ENCODE measurements around the gene FBXO41. TPM values are rescaled to one million over a fixed set of nuclear protein-coding genes. Genes with fewer than 3 reads are reported as not detected.

The FBXO41 gene
- total and polyA plus RNA-seq, 9 of the 15 experiments (the other 6 are each of a cell fraction or from before 2014, with no cell fraction given): 0.21 to 8.2 (median 3.5) TPM

DNA sequence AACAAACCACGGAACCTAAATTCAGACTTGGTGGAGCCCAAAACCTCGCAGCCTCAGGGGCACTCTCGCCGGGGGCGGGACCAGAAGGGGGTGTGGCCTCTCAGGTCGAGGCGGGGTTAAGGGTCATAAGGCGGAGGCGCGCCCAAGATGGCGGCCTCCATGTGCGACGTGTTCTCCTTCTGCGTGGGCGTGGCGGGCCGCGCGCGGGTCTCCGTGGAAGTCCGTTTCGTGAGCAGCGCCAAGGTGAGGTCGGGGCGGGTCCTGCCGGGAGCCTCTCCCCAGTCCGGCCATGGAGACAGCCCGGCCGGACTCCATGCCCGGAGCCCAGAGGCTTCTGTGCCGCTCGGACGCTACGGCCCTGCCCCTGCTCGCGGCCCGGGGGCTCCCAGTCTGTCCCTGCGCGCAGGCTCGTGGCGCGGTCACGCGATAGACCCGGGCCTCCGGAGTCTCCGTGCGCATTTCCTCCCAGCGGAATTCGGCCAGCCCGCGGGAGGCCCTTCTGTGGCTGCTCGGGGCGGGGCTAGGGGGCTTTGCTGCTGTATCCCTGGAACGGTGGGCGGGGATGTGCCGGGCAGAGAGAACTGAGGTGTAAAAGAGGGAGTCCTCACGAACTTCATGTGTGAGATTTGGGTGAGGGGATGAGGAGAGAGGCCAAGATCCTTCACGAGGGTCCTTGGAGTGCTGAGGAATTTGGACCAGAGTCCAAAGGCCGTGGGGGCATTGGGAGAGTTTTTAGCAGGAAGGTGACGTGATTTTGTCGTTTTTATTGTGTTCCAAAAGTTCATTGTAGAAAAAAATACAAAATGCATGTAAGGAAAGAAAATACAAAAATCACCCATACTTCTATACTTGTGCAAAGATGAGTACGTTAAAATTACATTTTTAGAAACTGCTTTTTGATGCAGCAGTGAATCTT lies 69.9 kb downstream of the FBXO41 start, which contains the start of gene SMYD5 (continued):
- TF ChIP-seq, protein P1, sequence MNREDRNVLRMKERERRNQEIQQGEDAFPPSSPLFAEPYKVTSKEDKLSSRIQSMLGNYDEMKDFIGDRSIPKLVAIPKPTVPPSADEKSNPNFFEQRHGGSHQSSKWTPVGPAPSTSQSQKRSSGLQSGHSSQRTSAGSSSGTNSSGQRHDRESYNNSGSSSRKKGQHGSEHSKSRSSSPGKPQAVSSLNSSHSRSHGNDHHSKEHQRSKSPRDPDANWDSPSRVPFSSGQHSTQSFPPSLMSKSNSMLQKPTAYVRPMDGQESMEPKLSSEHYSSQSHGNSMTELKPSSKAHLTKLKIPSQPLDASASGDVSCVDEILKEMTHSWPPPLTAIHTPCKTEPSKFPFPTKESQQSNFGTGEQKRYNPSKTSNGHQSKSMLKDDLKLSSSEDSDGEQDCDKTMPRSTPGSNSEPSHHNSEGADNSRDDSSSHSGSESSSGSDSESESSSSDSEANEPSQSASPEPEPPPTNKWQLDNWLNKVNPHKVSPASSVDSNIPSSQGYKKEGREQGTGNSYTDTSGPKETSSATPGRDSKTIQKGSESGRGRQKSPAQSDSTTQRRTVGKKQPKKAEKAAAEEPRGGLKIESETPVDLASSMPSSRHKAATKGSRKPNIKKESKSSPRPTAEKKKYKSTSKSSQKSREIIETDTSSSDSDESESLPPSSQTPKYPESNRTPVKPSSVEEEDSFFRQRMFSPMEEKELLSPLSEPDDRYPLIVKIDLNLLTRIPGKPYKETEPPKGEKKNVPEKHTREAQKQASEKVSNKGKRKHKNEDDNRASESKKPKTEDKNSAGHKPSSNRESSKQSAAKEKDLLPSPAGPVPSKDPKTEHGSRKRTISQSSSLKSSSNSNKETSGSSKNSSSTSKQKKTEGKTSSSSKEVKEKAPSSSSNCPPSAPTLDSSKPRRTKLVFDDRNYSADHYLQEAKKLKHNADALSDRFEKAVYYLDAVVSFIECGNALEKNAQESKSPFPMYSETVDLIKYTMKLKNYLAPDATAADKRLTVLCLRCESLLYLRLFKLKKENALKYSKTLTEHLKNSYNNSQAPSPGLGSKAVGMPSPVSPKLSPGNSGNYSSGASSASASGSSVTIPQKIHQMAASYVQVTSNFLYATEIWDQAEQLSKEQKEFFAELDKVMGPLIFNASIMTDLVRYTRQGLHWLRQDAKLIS (CRISPR knock-in tag; IDR thresholded peaks at IDR 0.05): 0 out of 2 replicates have a peak, but pooled peaks have one; percentile 13
- TF ChIP-seq SIX5 (IDR thresholded peaks at IDR 0.05; ENCODE audit: borderline replicate concordance in 1 of 2, insufficient read depth in 1 of 2, low read depth in 1 of 2, low read length in 2 of 2) (peak in 1 of 2 experiments; percentile 20; a peak in 1 of 4 replicates), TBL1XR1 (IDR thresholded peaks at IDR 0.05; ENCODE audit: low read length in 2 of 2) (no peak), SRSF3 (IDR thresholded peaks at IDR 0.05; ENCODE audit: insufficient read depth, low read length) (no peak), MAZ (CRISPR knock-in tag; conservative IDR thresholded peaks at IDR 0.05 in 1 of 2, IDR thresholded peaks at IDR 0.05 in 1 of 2) (peak in 1 of 2 experiments; percentile 65; a peak in 3 of 4 replicates), ZNF318 (IDR thresholded peaks at IDR 0.05; ENCODE audit: borderline replicate concordance in 1 of 2, low read depth in 1 of 2) (no peak), SP2 (IDR thresholded peaks at IDR 0.05; ENCODE audit: extremely low read depth, low read depth, low read length, poor library complexity, severe bottlenecking) (no peak), TAF1 (IDR thresholded peaks at IDR 0.05; ENCODE audit: control insufficient read depth, extremely low read depth, insufficient read depth, low read length, severe bottlenecking) (peak; percentile 72), GABPB2 (CRISPR knock-in tag; conservative IDR thresholded peaks at IDR 0.05) (no peak), POU5F1 (IDR thresholded peaks at IDR 0.05; ENCODE audit: borderline replicate concordance, low read depth, low read length, partially characterized antibody) (no peak)
